ENCODE measurements around the gene RAPGEF1.

GRCh38 chr9:131754846-131755245, 15.0 kb upstream of the RAPGEF1 start:
- TF ChIP-seq EZH2phosphoT487 (conservative IDR thresholded peaks at IDR 0.05; ENCODE audit: low read length) = no peak
- TF ChIP-seq, protein P1, sequence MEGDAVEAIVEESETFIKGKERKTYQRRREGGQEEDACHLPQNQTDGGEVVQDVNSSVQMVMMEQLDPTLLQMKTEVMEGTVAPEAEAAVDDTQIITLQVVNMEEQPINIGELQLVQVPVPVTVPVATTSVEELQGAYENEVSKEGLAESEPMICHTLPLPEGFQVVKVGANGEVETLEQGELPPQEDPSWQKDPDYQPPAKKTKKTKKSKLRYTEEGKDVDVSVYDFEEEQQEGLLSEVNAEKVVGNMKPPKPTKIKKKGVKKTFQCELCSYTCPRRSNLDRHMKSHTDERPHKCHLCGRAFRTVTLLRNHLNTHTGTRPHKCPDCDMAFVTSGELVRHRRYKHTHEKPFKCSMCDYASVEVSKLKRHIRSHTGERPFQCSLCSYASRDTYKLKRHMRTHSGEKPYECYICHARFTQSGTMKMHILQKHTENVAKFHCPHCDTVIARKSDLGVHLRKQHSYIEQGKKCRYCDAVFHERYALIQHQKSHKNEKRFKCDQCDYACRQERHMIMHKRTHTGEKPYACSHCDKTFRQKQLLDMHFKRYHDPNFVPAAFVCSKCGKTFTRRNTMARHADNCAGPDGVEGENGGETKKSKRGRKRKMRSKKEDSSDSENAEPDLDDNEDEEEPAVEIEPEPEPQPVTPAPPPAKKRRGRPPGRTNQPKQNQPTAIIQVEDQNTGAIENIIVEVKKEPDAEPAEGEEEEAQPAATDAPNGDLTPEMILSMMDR (IDR thresholded peaks at IDR 0.05; ENCODE audit: insufficient read depth, low read length, poor library complexity, severe bottlenecking) = no peak

Measured in SU-DHL-6 (cell line).